GM19397 (cell line): Measurements from ENCODE around the gene DOCK10.

Experiments
- ATAC-seq: cut with Tn5 transposase; IDR thresholded peaks from one replicate; pipeline ENCODE4 v1.9.1; 2021; ENCODE audit warnings: mild to moderate bottlenecking, moderate library complexity; ENCODE audit not compliant: unreplicated experiment

The DOCK10 gene

DNA sequence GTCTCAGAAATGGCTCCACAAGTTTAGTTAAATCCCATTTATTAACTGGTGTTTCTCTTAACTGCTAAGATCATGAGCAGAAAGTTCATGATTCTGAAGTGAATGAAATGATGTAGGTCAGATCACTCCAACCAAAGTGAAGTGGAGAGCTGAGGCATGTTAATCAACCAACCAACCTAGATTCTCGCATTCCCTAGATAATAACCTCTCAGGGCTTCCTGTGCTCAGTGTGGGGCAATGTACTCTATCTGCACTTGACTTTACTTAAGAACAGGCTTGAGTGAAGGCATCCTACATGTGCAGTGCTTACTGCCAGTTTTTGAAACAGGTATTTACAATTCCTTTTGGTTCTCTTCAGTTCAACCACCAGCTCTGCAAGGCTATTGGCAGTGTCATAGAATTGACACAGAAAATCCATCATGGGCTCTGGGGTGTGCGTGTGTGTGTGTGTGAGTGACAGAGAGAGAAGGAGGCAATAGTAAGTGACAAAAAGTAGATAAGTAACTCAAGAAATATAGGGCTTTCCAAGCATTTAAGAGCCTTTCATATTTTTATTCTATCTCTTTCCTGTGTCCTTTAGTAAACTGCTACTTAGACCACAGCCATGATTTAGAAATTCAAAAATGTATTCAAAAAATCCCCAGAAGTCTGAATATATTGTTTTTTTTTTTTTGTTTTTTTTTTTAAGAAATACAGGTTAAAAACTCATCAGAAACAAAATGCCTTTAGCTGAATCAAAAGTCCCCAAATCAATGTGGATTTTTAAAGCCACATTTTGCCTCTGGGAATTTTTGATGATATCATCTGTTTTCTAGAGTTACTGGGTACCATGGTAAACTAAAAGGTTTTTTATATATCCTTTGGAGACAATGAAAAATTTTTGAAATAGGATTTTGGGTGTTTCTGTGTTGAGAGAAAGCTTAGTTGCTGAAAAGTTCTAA lies 28.6 kb downstream of the DOCK10 start:
- ATAC-seq: no peak

DNA sequence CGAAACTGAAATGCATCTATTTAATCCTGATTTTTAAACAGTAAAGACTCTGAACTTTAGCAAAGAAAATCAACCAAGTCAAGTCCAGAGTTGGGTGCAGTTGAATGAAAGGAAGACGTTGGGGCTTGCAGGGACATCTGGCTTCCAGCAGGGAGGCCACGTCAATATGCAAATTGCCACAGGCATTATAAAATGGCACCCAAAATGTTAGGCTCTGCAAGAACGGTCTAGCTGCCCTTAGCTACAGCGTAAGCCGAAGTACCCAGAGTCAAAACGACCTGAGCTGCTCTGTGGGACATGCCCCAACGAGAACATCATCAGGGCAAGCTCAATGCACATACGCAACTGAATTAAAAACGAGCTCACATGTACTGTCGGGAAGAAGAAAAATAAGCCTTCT lies 30.7 kb downstream of the DOCK10 start:
- no peak for ATAC-seq

DNA sequence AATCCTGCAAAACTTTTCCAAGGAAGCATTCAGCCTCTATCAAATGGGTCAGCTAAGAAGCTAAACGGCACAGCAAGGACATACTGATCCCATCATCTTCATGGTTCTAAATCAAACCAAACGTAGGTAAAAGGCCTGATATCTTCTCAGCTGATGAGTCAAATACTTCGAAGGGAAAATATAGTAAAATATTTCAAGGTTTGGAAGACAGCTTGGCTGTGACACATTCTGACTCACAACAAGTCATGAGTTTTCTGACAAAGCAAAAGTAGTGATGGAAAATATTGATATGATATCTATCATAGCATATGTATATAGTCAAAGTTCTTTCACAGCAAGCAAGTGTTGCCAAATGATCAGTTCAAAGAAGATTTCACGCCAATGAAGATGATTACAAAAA lies 31.5 kb downstream of the DOCK10 start:
- no peak for ATAC-seq

DNA sequence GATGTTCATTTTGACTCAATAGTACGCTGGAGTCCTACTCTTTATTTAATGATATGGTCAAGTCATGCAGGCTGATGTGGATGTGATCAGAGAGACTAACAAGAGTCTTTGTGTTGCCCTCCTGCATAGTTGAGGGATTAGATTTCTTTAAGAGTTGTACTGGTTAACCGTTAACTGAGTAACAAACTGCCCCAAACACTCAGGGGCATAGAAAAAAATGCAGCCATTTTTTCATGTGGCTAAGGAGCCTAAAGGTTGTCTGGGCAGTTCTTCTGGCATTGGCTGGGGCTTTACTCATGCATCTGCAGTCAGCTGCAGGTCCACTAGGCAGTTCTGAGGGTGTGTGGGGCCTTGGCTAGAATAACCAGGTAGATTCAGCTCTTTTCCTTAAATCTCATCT lies 32.5 kb downstream of the DOCK10 start:
- no peak for ATAC-seq

DNA sequence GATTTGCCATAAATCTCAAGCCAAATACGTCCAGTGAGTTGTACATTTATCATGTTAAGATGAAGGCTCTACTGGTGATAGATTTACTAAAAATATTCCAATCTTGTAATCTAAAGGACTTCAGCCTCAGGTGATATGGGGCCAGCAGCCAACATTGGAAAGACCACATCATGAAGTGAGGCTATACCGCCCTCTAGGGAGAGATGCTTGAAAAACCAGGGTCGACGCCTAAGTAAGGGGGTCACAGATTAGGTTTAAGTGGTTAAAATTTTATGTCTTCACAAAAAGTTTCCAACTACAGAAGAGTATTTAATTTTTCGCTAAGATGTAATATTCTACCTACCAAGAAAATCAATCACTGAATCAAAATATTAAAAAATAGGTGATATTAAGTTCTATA lies 33.3 kb downstream of the DOCK10 start:
- no peak for ATAC-seq

DNA sequence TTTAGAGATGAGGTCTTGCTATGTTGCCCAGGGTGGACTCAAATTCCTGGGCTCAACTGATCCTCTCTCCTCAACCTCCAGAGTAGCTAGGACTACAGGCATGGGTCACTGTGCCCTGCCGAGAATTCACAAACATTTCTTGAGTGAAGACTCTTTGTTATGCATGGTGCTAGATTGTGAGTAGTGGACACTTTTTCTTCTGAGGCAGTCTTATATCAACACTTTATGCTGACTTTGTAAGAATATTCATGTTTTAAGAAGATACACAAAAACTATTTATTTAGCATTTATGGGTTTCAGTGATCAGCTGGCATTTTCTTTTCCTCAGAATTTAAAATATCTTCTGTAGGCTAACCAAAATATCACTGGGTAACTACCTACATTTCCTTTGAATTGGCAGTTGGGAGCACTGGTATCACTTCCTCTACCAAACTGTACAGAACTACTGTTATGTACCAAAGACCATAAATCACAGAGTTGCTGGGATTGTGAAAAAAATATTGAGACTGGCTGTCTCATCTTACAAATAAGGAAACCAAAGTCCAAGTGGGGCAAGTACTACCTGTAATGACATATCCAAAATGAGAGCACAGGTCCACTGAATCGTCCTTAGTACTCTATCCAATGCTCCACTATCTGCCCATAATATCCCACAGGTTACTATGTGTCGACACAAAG lies 34.0 kb downstream of the DOCK10 start:
- ATAC-seq: peak; percentile 48

DNA sequence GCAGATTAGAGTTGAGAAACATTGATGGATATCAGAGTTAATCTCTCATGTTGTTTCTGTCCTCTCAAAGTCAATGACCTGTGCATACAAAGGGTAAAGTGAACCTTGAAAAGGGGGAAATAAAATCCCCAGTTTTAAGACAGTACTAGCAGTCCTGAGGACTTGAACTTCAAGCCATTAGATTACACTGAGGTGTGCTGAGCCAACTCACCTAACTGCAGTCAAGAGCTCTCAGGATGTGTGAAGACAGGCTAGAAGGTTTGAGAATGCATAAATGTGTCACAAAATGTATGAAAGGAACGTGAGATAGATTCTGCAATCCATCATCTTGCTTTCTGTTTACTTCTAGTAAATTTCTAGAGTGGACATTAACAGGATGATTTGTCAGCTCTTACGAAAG lies 35.5 kb downstream of the DOCK10 start:
- no peak for ATAC-seq

DNA sequence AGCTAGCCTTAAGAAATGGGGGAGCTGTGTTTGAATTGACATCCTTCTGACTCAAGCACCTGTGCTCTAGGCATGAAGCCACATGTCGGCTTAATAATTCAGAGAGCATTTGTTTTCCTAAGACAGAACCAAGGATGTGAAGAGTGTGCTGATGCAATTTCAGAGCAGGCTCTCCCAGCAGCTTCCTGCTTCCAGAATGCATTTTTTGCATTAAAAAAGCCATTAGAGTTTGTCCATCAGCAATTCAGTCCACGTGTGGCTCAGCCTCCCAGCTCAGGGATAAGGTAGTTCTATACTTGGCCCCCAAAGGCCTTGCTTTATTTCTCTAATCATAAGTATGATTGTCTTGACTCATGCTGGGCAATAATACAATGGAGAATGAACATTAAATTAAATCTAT lies 37.7 kb downstream of the DOCK10 start:
- no peak for ATAC-seq

DNA sequence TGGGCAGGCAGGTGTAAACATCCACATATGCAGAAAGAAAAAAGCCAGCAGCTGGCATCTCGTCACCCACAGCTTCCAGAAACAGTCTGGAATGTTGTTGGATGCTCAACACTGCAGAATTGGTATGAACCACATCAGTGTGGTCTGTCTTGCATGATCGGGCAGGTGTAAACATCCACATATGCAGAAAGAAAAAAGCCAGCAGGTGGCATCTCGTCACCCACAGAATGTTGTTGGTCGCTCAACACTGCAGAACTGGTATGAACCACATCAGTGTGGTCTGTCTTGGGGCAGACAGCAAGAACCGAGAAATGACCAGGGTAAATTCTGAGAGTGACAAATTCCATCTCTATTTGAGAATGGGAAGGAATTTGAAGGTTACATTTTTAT lies 39.6 kb downstream of the DOCK10 start:
- peak; percentile 95 for ATAC-seq

DNA sequence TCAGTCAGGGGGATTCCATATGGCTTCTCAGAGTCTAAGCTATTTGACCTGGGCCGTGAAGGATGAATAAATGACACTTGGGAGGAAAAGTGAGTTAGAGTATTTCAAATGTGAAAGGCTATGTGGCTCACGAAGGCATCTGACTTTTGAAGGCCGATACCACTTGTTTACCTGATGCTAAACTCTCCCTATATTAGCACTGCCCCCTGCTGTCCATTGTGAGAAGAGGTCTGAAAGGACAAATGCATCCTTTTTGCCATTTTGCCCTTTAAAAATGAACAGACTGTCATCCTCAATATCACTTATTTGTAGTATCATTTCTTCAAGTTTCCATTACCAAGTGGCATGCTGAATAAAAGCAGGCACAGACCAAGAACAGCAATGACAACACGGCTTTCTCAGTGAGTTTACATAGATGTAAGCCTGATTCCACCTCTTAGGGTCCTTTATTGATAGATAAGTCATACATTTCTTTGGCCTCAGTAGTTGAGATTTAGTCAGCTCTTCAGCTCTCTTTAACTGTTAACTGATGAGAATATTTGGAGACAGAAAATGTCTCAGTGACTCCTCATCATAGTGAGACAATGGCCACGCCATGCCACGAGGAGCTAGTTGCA lies 40.1 kb downstream of the DOCK10 start:
- peak; percentile 51 for ATAC-seq

DNA sequence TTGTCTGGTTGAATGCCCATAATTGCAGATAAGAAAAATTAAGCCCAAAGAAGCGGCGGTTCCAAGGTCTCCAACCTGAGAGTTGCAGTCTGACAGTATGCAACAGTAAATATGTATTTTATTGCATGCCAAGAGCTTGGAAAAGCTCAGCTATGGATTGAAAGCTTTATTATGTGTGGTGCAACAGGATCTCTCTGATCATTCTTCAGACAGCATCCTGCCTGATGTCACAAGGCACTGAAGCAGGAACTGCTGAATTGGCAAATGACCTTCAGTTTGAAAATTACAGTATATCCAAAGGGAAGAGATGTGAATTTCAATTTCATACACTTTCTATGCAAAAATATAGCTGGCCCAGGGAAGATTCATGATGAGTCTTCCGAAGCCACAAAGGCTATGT lies 42.5 kb downstream of the DOCK10 start:
- no peak for ATAC-seq

DNA sequence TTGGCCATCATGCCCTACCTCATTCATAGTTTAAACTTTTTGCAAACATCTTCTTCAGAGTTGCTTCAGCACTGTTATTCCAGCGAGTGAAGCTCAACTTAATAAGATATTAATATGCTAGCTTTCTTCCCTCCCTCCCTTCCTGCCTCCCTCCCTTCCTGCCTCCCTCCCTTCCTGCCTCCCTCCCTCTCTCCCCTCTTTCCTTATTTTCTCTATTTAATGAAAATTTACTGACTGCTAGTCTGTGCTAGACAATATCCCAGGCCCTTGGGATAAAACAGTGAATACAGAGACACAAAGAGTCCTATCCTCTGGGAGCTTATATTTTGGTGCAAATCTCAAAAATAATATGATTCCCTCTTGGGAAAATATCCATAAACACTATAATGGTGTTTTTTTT lies 42.9 kb downstream of the DOCK10 start:
- ATAC-seq: no peak

DNA sequence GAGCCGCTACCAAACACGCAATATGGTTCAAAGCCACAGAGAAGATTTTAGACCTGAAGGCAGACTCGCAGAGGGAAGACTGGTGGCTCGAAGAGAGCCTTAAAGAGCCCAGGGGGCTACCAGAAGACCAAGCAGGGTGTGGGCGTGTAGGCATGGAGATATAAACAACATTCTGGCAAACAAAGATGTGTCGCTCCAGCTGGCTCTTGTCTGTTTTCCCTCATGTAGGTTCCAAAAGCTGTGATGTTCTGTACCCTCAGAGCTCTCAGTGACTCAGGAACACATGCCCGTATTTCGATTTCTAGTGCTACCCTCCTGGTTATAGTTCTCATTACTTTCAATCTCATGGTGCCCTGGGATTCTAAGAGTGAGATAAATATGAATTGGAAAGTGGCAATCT lies 44.5 kb downstream of the DOCK10 start:
- no peak for ATAC-seq

DNA sequence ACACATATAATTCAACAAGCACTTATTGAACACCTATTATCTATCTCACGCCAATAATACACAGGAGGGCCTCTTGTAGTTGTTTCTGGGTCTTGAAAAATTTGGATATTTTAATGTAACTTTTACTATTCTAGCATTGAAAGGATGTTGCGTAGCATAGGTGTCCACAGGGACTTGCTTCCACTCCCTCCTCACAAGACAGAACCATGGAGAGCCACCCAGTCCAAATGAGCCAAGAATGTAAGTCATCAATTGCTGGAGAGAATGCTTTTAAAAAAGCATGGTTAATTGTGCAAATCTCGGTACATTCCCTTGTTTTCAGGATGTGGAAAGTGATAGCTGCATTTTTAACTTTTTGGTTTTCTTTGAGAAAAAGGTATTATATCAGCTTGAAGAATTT lies 46.8 kb downstream of the DOCK10 start:
- ATAC-seq: no peak

DNA sequence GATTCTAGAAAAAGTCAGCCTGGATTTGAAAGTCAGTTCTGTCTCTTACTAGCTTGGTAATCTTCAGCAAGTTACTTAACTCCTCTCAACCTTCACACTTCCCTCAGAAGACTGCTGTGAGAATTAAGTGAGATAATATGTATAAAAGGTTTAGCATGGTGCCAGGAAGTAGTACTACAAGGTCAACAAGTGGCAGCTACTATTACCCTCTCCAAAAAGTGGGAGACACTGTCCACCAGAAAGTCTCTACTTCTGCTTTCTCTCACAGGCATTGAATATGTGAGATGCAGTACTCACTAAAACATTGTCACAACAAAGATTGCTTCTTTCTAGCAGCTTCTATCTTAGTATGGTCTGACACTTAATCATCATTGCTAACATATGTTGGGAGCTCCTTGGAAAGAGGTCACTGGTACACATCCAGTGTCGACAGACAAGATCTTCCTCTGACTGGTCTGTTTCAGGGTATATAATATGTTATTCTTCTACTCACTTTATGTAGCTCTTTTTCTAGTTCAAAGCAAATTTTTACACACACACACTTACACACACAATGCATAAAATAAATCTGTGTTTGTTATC lies 47.9 kb downstream of the DOCK10 start:
- no peak for ATAC-seq

DNA sequence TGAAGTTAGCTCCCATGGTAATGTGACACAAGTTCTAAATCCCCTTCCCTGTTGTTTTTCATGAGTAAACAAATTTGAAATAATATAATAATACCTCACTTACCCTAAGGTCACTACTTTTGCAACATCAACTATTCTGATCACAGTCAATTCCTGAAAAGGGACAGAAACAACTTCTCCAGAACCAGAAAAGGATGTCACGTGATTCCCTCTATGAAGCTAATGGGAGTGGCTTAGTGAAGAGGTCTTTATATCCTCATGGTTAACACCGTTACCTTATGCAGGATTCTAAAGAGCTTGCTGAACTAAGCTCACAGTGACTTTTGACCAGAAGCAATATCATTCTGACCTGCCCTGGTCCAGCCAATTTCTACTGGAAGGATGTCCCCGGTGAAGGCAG lies 51.6 kb downstream of the DOCK10 start:
- no peak for ATAC-seq

DNA sequence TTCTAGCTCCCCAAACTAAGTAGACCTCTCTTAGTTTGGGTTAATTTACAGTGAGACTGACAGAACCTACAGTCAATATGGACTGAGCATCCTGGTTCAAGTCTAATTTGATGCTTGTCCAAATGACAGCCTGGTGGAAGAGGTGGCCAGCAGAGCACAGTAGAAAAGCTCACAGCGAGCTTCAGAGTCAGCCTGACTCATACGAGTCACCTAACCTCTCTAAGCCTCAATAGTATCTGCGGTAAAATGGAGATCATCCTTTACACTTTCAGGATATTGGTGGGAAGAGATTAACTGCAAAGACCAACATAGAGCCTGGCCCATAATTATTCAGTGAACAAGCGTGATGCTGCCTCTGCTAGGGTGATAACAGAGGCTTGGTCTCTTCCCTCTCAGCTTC lies 54.5 kb downstream of the DOCK10 start:
- no peak for ATAC-seq

DNA sequence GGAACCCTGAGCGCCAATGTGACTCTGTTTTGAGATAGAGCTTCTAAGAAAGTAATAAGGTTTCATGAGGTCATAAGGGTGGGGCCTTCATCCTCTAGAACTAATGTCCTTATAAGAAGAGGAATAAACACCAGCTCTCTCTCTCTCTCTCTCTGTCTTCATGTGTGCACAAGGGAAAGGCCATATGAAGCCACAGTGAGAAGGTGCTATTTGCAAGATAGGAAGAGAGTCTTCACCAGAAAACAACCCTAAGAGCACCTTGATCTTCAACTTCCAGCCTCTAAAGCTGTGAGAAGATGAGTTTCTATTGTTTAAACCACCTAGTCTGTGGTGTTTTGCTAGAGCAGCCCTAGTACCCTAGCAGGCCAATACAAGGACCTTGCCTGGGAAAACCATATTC lies 55.8 kb downstream of the DOCK10 start:
- ATAC-seq: no peak

DNA sequence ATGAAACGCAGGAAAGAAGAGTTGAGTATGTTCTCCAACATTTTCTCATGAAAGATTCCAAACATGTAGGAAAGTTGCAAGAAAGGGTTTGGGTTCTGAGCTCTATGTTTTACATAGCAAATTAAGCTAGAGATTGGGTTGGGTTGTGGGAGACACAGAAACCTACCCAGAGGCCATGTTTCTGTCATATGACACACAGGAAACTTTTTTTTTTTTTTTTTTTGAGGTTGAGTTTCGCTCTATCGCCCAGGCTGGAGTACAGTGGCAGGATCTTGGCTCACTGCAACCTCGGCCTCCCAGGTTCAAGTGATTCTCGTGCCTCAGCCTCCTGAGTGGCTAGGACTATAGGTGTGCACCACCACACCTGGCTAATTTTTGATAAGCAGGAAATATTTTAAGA lies 57.6 kb downstream of the DOCK10 start:
- ATAC-seq: no peak

DNA sequence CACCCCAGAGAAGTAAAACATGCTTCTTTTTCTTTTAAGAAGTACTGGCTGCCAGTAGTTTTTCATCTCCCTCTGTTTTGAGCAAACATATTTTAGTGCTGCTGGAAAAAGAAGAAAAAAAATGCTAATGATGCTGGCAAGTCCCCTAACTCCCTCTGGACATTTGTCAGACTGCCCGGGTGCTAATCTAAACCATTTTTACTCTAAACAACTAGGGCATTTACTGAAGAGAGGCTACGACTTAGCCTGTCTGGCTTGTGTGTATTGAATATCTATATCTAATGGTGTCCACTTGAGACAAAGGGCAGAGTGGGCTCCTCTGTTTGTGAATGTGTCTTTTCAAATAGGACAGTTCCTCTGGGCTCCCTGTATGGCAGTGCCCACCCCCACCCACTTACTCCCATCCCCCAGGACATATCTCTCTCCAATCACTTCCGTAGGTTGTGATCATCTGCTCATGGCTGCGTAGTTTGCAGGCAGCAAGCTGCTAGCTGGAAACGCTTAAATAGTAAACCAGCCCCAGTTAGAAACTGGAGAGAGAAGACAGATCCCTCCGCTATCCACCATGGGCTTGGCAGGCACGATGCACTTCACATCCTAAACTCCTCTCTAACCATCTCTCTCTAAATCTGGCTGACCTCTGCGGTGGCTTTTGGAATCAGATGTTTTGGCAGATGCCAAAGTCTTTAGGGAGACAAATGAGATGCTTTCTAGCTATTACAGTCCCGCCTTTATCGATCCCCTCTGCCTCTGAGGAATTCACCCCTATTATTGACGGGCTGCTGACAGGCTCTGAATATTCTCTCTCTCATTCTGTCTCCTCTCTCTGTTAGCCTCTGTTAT lies 58.3 kb downstream of the DOCK10 start:
- ATAC-seq: no peak
